Spinal cord (tissue), 10 donors: ENCODE measurements around the gene GABRA6. TPM values are rescaled to one million over a fixed set of nuclear protein-coding genes. Genes with fewer than 3 reads are reported as not detected.
"Not testable (repeated sequence)": the region's sequence is repeated elsewhere in the genome, so short reads cannot be mapped to it uniquely, and the experiment has no call there.

Source experiments
- DNase-seq, 6 donors: peaks; one replicate each; pipeline versions ENCODE4 v3.0.0 to v3.0.0-alpha.2; 2013 to 2015; ENCODE audit warnings: low spot score in 6 of 6, low read depth in 4 of 6
- H3K27ac ChIP-seq: one replicate; pipeline ENCODE4 v1.5.1; 2013; ENCODE audit warnings: low read depth, low read length, control low read depth
- H3K27me3 ChIP-seq: one replicate; pipeline ENCODE4 v1.6.1; 2013; ENCODE audit warnings: low read length; ENCODE audit not compliant: control insufficient read depth, insufficient read depth
- H3K36me3 ChIP-seq: one replicate; pipeline ENCODE4 v1.6.1; 2013; ENCODE audit warnings: low read length; ENCODE audit not compliant: control insufficient read depth, insufficient read depth
- H3K4me1 ChIP-seq: one replicate; pipeline ENCODE4 v1.6.1; 2013; ENCODE audit warnings: low read length; ENCODE audit not compliant: control insufficient read depth, insufficient read depth
- H3K4me3 ChIP-seq: one replicate; pipeline ENCODE4 v1.5.1; 2013; ENCODE audit warnings: low read depth, low read length, control low read depth
- H3K9me3 ChIP-seq: one replicate; pipeline ENCODE4 v1.6.1; 2013; ENCODE audit warnings: low read length; ENCODE audit not compliant: control insufficient read depth, insufficient read depth
- WGBS: methylation state at CpG from one replicate; pipeline ENCODE4 v1.1.5; 2013; ENCODE audit warnings: missing lambda C conversion rate; ENCODE audit not compliant: insufficient coverage; 5-methylcytosine and 5-hydroxymethylcytosine counted together
- long read RNA-seq, 4 donors: transcript quantifications; one replicate each; lab custom pipeline, GENCODE V29; 2026
- polyA plus RNA-seq, 2 donors: library from polyadenylated mRNA; unstranded; fragments of 120-200 nt; gene quantifications; one replicate each; pipeline ENCODE4 v1.2.1, GENCODE V29; 2013; ENCODE audit not compliant: insufficient read length in 2 of 2
- total RNA-seq, 2 donors: library from RNA; depleted of rRNA in 1 of 2; stranded (reverse); fragments of 120-200 nt in 1 of 2; fragments of >200 nt in 1 of 2; gene quantifications; one replicate each; pipeline versions ENCODE4 v1.2.3 to v1.2.4, GENCODE V29; 2013 to 2014
- donor health status: healthy.

The GABRA6 gene
- under 1 TPM in 1 of 2 donors, not detected in 1; 0.06 TPM for total RNA-seq
- under 1 TPM; 0.11 to 0.48 TPM for polyA plus RNA-seq
- long read RNA-seq, donor 1 = 0 reads
- long read RNA-seq, donor 2 = 0 reads
- long read RNA-seq, donor 3 = 0 reads
- long read RNA-seq, donor 4 = 0 reads

DNA sequence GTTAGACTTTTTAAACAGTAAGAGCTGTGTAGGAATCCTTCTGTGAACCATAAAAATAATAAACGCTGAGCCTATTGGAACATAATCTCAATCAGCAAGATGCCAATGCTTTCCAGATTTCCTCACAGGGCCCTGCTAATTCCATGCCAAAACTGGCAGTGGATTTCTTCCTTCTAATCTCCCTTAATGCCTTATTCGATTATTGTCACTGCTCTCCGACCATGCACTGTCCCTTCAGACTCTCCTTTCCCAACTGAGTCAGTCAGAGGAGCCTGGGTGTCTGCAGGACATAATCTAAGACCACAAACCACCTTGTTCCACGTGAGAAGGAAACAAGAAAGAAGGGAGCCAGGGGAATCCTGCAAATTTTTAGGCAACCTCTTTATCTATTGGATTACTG, at the start of gene GABRA6:
TSS of gene GABRA6 (plus strand) at position 261 of the 400 bp plus-strand sequence. CDS start 269 bp downstream, outside the sequence.
- H3K36me3 ChIP-seq = no peaks in the 10 kb centered on the region
- no peaks in the 10 kb centered on the region for H3K27me3 ChIP-seq
- no peak for DNase-seq
- H3K27ac ChIP-seq = no peak within 1 kb of the TSS
- H3K4me1 ChIP-seq = no peaks in the 10 kb centered on the region
- no peaks in the 10 kb centered on the region for H3K9me3 ChIP-seq
- WGBS = 66% methylated on average over 3 of the region's 4 CpGs
- H3K4me3 ChIP-seq = no peak within 1 kb of the TSS

DNA sequence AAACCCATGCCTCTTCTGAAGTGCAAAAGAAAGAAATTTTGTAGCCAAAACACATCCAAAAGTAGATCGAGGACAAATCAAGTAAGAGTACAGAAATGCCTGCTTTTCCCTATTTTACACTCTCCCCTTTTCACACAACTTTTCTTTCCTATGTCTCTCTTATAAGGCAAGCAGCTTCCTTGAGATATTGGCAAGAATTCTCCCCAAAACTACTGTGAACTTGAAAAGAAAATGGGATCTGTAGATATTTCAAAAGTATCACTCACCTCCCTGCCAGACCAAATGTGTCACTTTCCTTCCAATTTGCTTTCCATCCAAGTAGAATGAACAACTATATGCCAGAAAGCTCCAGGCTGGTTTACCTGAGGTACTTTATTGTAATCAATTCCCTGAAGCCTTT, 47.9 kb upstream of the GABRA6 start:
- Histone ChIP-seq H3K36me3 (no peaks in the 10 kb centered on the region), H3K4me3 (no peak overlapping the region), H3K9me3 (no peaks in the 10 kb centered on the region), H3K27ac (no peak overlapping the region), H3K27me3 (no peaks in the 10 kb centered on the region), H3K4me1 (no peaks in the 10 kb centered on the region)
- 80% methylated on average over 1 of the region's 1 CpG for WGBS
- peak in 1 of 6 donors; percentile 27 for DNase-seq

GRCh38 chr5:161641444-161641843, 44.1 kb upstream of the GABRA6 start:
- no peak for DNase-seq
- no CpG with 5 or more reads among the region's 4 CpGs for WGBS
- H3K4me1 ChIP-seq = no peaks in the 10 kb centered on the region
- no peak overlapping the region for H3K27ac ChIP-seq
- no peaks in the 10 kb centered on the region for H3K9me3 ChIP-seq
- H3K4me3 ChIP-seq = no peak overlapping the region
- no peaks in the 10 kb centered on the region for H3K36me3 ChIP-seq
- H3K27me3 ChIP-seq = no peaks in the 10 kb centered on the region

GRCh38 chr5:161645264-161645663, 40.3 kb upstream of the GABRA6 start:
- Histone ChIP-seq H3K4me3 (no peak overlapping the region), H3K36me3 (no peaks in the 10 kb centered on the region), H3K4me1 (no peaks in the 10 kb centered on the region), H3K9me3 (no peaks in the 10 kb centered on the region), H3K27ac (no peak overlapping the region), H3K27me3 (no peaks in the 10 kb centered on the region)
- no CpG with 5 or more reads among the region's 1 CpG for WGBS
- DNase-seq = no peak

DNA sequence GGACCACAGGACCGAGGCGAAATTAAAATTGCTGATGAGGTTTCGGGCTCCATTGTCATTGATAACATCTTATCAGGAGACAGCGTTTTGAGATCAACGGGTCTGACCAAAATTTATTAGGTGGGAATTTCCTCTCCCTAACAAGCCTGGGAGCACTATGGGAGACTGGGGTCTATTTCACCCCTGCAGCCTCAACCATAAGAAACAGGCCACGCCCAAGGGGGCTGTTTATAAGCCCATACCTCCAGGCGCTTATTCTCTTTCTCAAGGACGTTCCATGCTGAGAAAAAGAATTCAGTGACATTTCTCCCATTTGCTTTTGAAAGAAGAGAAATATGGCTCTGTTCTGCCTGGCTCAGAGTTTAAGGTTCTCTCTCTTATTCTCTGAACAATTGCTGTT, 33.6 kb upstream of the GABRA6 start:
- not testable (repeated sequence) for H3K4me3 ChIP-seq, H3K27ac ChIP-seq, H3K36me3 ChIP-seq, H3K4me1 ChIP-seq, DNase-seq, H3K27me3 ChIP-seq, H3K9me3 ChIP-seq
- WGBS = 60% methylated on average over 1 of the region's 8 CpGs

DNA sequence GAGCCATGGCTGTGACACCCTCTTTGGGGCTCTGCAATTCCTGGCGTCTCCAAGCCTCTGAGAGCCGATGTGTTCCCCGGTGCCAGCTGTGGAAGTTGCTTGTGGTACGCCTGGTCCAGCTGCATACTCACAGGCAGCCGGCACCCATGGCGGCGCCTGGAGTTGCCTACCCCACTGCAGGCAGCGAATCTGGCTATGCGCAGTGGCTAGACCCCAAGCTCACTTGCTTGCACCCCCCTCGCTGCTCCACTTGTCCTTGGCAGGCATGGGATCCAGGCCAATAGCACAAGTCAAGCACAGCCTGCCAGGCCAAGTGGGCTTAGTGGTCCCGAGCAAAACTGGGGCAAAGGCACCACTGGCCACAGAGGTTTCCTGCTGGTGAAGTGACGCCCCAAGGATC, 24.7 kb upstream of the GABRA6 start:
- Histone ChIP-seq H3K27me3 (no peaks in the 10 kb centered on the region), H3K36me3 (no peaks in the 10 kb centered on the region), H3K27ac (no peak overlapping the region), H3K4me1 (no peaks in the 10 kb centered on the region), H3K9me3 (no peaks in the 10 kb centered on the region), H3K4me3 (no peak overlapping the region)
- no peak for DNase-seq
- 94% methylated on average over 11 of the region's 12 CpGs for WGBS

DNA sequence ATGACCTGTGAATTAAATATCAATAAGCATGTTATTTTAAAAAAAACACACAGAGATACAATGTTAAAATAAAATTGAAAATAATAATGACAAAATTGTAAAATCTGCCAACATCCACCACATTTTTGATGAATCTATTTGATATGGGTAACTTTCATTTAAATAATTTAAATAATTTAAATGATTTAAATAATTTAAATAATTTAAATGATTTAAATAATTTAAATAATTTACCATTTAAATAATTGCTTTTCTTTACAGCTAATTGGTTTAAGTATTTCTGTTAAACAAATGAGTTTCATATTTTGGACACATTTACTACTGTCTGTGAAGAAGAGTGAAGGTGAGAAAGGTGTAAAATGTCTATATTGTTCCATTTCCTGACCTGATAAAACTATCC, 22.1 kb upstream of the GABRA6 start:
- Histone ChIP-seq H3K9me3 (no peaks in the 10 kb centered on the region), H3K36me3 (no peaks in the 10 kb centered on the region), H3K27me3 (no peaks in the 10 kb centered on the region), H3K4me1 (no peaks in the 10 kb centered on the region), H3K4me3 (no peak overlapping the region), H3K27ac (no peak overlapping the region)
- DNase-seq = no peak

- Histone ChIP-seq H3K36me3 (no peaks in the 10 kb centered on the region), H3K27me3 (no peaks in the 10 kb centered on the region), H3K27ac (no peak overlapping the region), H3K9me3 (no peaks in the 10 kb centered on the region), H3K4me1 (no peaks in the 10 kb centered on the region), H3K4me3 (no peak overlapping the region)
- WGBS = 33% methylated on average over 2 of the region's 2 CpGs
- DNase-seq = peak in 2 of 6 donors; percentile 10 to 58
Observed at GRCh38 chr5:161676103-161676502, 9.4 kb upstream of the GABRA6 start.

DNA sequence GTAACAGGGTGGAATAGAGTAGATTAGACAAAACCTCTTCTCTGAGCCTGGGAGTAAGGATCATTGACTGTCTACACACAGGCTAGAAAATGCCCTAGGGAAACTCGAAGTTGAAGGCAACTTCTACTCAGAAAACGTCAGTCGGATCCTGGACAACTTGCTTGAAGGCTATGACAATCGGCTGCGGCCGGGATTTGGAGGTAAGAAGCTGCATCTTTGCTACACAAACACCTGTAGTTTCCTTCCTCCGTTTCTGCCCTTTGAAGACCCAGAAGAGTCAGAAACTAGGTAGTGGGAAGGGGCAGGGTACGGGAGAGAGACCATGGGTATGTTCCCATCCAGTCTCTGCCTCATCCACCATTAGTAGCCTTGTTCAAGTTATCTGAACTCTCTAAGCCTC, 628 bp downstream of the GABRA6 start:
- no peak for DNase-seq
- H3K4me3 ChIP-seq = no peak overlapping the region
- no peaks in the 10 kb centered on the region for H3K36me3 ChIP-seq
- H3K9me3 ChIP-seq = no peaks in the 10 kb centered on the region
- 94% methylated on average over 6 of the region's 8 CpGs for WGBS
- no peak overlapping the region for H3K27ac ChIP-seq
- H3K4me1 ChIP-seq = no peaks in the 10 kb centered on the region
- no peaks in the 10 kb centered on the region for H3K27me3 ChIP-seq

DNA sequence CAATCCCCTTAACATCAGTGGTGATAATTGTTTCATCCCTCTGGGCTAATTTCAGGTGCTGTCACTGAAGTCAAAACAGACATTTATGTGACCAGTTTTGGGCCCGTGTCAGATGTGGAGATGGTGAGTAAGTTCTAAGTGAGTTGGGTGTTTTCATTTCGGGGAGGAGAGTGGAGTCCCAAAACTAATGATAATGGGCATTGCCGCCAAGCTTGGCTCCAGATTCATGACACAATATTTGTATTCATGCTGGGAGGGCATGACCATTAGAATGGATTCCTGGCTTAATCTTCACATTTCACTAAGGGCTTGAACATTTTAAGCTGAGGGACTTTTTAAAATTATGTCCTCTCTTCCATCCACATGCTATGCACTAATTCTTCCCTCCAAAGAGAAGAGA, 1.4 kb downstream of the GABRA6 start:
- H3K9me3 ChIP-seq = no peaks in the 10 kb centered on the region
- no peak overlapping the region for H3K4me3 ChIP-seq
- 84% methylated on average over 3 of the region's 3 CpGs for WGBS
- H3K27me3 ChIP-seq = no peaks in the 10 kb centered on the region
- H3K27ac ChIP-seq = no peak overlapping the region
- H3K36me3 ChIP-seq = no peaks in the 10 kb centered on the region
- no peaks in the 10 kb centered on the region for H3K4me1 ChIP-seq
- no peak for DNase-seq
